GDM1 (cell line): ENCODE data around the gene YRDC.

Experiments
- DNase-seq: peaks from one replicate; lab custom pipeline; 2025; lab: John Stamatoyannopoulos, UW

The YRDC gene

GRCh38 chr1:37822906-37823815 is 15.2 kb upstream of the YRDC start:
- DNase-seq, result no peak

- no peak for DNase-seq
Observed at GRCh38 chr1:37821481-37821880, 13.5 kb upstream of the YRDC start.

GRCh38 chr1:37817481-37817880 is 9.5 kb upstream of the YRDC start:
- DNase-seq, result no peak

- no peak for DNase-seq
Observed at GRCh38 chr1:37814252-37814651, 6.2 kb upstream of the YRDC start.

GRCh38 chr1:37813529-37814145 is 5.6 kb upstream of the YRDC start:
- no peak for DNase-seq

GRCh38 chr1:37811027-37811655 is 3.1 kb upstream of the YRDC start:
- DNase-seq, result peak; percentile 45

- DNase-seq, result no peak
Observed at GRCh38 chr1:37809942-37810341, 1.9 kb upstream of the YRDC start.

- peak; percentile 50 for DNase-seq
Observed at GRCh38 chr1:37808369-37809319, 636 bp upstream of the YRDC start.

GRCh38 chr1:37807220-37807554 is 821 bp downstream of the YRDC start:
- no peak for DNase-seq

GRCh38 chr1:37802439-37802838 is 5.6 kb downstream of the YRDC start:
- no peak for DNase-seq

- DNase-seq, result no peak
Observed at GRCh38 chr1:37797750-37798345, 10.2 kb downstream of the YRDC start.

GRCh38 chr1:37795340-37796125 is 12.5 kb downstream of the YRDC start:
- DNase-seq, result no peak

GRCh38 chr1:37794372-37795339 is 13.4 kb downstream of the YRDC start:
- no peak for DNase-seq

GRCh38 chr1:37793773-37794371 is 14.1 kb downstream of the YRDC start, which contains the start of gene MANEAL:
Gene MANEAL, plus strand, starts transcription at chr1:37793847. Its CDS starts 336 bp downstream, at chr1:37794183.
- peak; percentile 55 for DNase-seq

GRCh38 chr1:37792943-37793686 is 14.9 kb downstream of the YRDC start:
- no peak for DNase-seq

- DNase-seq, result no peak
Observed at GRCh38 chr1:37782491-37782890, 25.5 kb downstream of the YRDC start.

GRCh38 chr1:37778654-37779053 is 29.4 kb downstream of the YRDC start:
- no peak for DNase-seq

GRCh38 chr1:37776946-37777516 is 31.0 kb downstream of the YRDC start:
- no peak for DNase-seq
